ENCODE measurements around the gene HEPACAM. TPM values are rescaled to one million over a fixed set of nuclear protein-coding genes. Genes with fewer than 3 reads are reported as not detected.

The HEPACAM gene
- total RNA-seq, 1 experiment from 2014 or later: not detected

GRCh38 chr11:124878759-124879492, 56.9 kb downstream of the HEPACAM start:
- Histone ChIP-seq H3K4me1 (ENCODE audit: insufficient read depth, low read length) (no peaks in the 10 kb centered on the region), H3K9me3 (ENCODE audit: control insufficient read depth, low read depth, low read length) (no peaks in the 10 kb centered on the region), H4K8ac (replicated peaks; ENCODE audit: insufficient read length, low read depth, low read length) (no peak overlapping the region), H3K23me2 (ENCODE audit: insufficient read length, low read depth, low read length, poor library complexity, severe bottlenecking) (peaks cover 6% of the 10 kb centered on the region), H3K9ac (ENCODE audit: extremely low read depth, insufficient read length, low read length) (no peak overlapping the region), H3K18ac (ENCODE audit: insufficient read length, low read depth, low read length) (no peak overlapping the region), H3K27ac (ENCODE audit: insufficient read length, low read depth, low read length) (no peak overlapping the region), H4K91ac (ENCODE audit: insufficient read length, low read depth, low read length) (no peak overlapping the region), H3K23ac (ENCODE audit: insufficient read length, low read depth, low read length) (no peak overlapping the region), H2BK5ac (ENCODE audit: insufficient read length, low read length) (no peak overlapping the region), H2BK15ac (ENCODE audit: low read depth, low read length) (no peak overlapping the region), H2BK120ac (ENCODE audit: low read depth, low read length, poor library complexity, severe bottlenecking) (no peak overlapping the region), H4K20me1 (ENCODE audit: control insufficient read depth, insufficient read depth, insufficient read length) (no peaks in the 10 kb centered on the region), H3K79me2 (ENCODE audit: insufficient read depth, low read length) (no peaks in the 10 kb centered on the region), H3K4me2 (ENCODE audit: insufficient read depth, insufficient read length, low read length) (no peak overlapping the region), H3K79me1 (ENCODE audit: insufficient read depth, low read depth, low read length, poor library complexity, severe bottlenecking) (no peaks in the 10 kb centered on the region), H4K5ac (ENCODE audit: insufficient read length, low read depth, low read length) (no peak overlapping the region), H3K4ac (ENCODE audit: low read depth, low read length) (no peak overlapping the region), H2AFZ (ENCODE audit: low read length) (no peak overlapping the region), H3K14ac (ENCODE audit: insufficient read depth, low read length) (no peak overlapping the region; the same call in 1 of the 2 replicates), H2AK5ac (ENCODE audit: insufficient read length, low read length) (no peak overlapping the region), H3K27me3 (ENCODE audit: insufficient read depth, low read length) (peaks cover 6% of the 10 kb centered on the region; the same call in 1 of the 2 replicates), H2BK20ac (ENCODE audit: low read depth, low read length, poor library complexity, severe bottlenecking) (no peak overlapping the region), H2BK12ac (ENCODE audit: insufficient read length, low read depth, low read length) (no peak overlapping the region), H3K56ac (ENCODE audit: insufficient read length, low read depth, low read length) (no peak overlapping the region), H3T11ph (ENCODE audit: low read length) (no peak overlapping the region)
- Mint-ChIP-seq H3K9me3 (peaks cover 0 to 3% of the 10 kb centered on the region in 2 experiments; a peak in 1 of 5 replicates), H3K4me1 (peaks cover 20 to 29% of the 10 kb centered on the region in 2 experiments), H3K36me3 (ENCODE audit: insufficient read depth in 1 of 3, low read depth in 3 of 3) (no peaks in the 10 kb centered on the region; a peak in 1 of 7 replicates), H3K27me3 (ENCODE audit: low read depth) (peaks cover 23% of the 10 kb centered on the region), H3K27ac (peak overlapping the region in 1 of 3 experiments; percentile 68; a peak in 1 of 7 replicates), H3K4me3 (no peak overlapping the region)
- WGBS (ENCODE audit: extremely low coverage, insufficient read length, low lambda C conversion rate): no CpG with 5 or more reads among the region's 11 CpGs
- no peak for TF ChIP-seq CTCF (conservative IDR thresholded peaks at IDR 0.05)
- DNase-seq: peak; percentile 10

Measured in H9 (cell line).